ENCODE results near the gene PI4K2A.
A peak's percentile ranks its signal among the peaks of the same experiment; 100 is the strongest.

The PI4K2A gene

DNA sequence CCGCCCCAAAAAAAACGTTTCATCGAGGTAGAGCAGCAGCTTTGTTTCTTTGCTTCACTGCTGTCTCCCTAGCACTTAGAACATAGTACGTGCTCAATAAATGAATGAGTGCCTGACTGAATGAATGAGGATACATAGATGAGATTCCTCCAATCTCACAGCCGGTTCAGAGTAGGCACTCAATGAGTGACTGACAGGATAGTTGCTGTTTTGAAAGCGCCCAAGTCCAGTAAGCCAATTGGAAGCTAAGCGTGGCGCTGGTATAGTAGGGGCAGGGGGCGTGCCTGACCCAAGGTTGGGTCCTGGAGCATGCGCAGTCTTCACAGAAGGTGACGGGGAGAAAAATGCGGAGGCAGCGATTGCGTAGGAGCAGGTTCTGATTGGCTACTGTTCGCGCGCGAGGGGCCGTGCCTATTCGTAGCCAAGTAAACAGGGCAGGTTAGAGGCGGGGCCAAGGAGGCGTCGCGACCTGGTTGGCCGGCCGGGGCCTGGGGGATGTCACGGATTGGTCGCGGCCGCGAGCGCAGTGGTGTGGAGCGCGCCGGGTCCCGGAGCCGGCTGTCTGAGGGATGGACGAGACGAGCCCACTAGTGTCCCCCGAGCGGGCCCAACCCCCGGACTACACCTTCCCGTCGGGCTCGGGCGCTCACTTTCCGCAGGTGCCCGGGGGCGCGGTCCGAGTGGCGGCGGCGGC is at the start of gene PI4K2A:
Gene PI4K2A, plus strand, starts transcription at position 498 of the 694 bp plus-strand sequence. Its CDS starts 72 bp downstream, at position 570.
- peak; percentile 99 for DNase-seq

DNA sequence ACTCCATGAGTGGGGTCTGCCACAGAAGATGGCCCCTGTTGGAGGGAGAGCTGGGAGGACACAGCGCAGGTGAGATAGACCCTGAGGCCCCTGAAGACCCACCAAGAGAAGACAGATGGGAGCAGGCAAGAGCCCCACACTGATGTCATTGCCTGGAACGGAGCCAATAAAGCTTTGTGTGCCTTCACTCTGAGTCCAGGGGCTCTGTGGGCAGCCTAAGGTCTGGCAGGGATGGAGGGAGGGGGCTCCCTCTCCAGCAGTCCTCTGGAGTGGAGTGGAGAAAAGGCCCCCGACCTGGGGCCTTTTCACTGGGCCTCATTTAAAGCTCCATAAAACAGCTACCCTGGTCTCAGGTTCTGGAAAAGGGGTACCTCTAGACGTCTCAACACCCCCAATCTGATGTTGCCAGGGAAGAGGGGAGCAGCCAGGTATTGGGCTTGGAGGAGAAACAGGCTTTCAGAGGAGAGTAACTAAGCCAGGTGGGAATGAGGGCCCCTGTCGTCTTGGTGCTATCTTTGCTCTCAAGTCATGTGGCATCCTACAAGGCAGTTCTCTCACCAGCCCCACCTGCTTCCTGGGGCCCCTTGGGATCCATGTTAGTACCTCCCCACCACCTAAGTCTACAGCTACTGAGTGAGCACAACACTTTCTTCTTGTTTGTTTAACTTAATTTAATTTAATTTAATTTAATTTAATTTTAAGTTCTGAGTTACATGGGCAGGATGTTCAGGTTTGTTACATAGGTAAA is 49.5 kb upstream of the PI4K2A start:
- no peak for DNase-seq

DNA sequence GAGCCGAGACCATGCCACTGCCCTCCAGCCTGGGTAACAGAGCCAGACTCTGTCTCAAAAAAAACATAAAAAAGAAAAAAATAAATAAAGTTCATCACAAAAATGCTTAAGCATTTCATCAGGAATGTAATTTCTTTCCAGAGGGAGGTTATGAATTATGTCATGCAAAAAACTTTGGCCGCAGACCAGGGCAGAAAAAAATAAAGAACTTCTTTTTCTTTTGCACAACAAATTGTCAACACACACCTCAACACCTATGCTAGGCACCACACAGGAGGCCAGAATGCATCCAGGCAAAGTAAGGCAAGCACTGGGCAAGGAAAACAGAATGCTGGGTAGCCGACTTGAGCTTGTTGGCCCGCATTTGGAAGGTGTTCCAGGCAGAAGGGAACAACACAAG is 47.0 kb upstream of the PI4K2A start:
- DNase-seq = peak; percentile 38

DNA sequence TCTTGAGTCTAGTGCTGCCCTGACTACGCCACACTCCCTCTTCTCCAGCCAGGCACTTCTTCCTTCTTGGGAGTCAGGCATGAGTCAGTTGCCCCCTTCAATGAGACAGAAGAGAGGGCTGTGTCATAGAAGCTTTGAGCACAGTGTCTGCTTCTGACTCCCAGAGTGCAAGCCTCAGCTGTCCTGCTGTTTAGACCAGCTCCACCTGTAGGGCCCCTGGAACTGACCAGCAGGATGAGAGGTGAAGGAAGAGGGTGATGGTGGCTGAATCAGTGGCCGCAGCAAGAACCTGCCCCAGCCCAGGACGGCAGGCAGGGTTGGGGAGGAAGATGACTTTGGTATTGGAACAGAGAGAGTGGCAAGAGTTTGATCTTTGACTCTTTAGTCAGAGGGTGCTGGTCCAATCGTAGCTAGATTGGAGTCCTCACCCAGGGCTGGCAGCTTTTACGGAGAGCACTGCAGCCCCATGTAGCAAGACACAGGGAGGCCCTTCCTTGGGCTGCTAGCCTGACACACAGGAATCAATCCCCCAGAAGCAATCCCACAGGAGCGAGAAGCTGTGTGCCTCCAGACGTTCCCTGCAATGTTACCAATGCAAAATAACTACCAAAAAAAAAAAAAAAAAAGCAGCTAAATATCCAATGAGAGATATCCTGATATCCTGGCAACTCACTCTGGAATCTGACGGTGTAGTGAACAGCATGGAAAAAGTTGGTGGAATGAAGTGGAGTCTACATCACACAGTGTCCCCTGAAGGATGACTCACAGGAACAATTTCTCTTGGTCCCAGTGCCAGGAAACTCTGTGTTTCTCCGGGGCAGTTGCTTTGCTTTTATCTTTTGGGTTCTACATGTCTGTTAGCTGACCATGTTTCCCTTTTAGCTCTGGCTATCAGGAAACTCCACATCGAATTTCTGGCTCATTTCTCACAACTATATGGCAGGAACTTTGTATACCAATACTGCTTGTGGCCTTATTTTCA is 44.1 kb upstream of the PI4K2A start:
- DNase-seq = peak; percentile 86

DNA sequence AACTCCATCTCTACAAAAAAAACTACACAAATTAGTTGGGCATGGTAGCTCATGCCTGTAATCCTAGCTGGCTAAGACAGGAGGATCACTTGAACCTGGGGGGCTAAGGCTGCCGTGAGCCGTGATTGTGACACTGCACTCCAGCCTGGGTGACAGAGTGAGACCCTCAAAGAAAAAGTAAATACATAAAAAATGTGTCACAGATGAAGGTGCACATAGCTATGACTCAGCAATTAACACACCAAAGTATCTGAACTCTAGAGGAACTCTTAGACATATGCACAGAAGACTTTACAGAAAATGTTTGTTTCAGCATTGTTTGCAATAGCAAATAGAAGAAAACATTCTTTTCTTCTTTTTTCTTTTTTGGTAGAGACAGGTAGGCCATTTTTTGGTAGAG is 42.7 kb upstream of the PI4K2A start:
- no peak for DNase-seq

DNA sequence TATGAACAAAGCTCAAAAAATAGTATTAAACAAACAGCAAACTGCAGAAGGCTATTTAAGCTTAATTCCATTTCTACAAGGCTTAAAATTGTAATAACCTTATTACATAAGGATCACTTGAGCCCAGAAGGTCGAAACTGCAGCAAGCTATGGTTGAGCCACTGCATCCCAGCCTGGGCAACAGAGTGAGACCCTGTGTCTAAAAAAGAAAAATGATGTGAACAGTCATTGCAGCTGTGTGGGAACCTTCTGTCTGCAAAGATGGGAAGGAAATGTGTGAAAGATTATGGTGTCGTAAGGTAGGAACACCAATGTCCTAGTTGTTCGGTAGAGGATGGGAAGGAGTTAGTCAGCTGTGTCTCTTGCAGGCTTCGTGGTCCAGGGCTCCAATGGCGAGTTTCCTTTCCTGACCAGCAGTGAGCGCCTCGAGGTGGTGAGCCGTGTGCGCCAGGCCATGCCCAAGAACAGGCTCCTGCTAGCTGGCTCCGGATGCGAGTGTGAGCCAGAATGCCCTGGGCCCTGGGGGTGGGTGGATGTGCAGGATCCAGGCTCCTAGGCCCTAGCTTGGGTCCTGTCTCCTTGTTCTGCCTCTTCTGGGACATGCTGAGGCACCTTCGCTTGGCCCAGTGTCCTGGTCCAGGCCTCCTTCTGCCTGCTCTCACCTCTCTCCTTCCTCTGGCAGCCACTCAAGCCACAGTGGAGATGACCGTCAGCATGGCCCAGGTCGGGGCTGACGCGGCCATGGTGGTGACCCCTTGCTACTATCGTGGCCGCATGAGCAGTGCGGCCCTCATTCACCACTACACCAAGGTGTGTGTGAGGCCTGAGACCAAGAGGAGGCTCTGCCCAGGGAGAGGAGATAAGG is 41.8 kb upstream of the PI4K2A start:
- DNase-seq = no peak

DNA sequence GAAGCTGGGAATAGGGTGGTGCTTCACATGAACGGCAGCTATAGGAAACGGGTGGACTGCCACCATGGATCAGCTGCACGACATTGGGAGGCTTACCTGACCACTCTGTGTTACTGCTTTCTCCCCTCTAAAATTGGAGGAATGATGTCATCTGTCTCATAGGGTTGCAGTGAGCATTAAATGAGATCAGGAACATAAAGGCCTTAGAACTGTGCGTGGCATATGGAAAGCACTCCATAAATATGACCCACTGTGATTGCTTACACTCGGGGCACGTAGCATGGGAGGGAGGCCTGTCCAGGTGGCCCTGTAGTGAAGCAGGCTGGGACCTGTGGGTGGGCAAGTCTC is 41.2 kb upstream of the PI4K2A start:
- DNase-seq = no peak

DNA sequence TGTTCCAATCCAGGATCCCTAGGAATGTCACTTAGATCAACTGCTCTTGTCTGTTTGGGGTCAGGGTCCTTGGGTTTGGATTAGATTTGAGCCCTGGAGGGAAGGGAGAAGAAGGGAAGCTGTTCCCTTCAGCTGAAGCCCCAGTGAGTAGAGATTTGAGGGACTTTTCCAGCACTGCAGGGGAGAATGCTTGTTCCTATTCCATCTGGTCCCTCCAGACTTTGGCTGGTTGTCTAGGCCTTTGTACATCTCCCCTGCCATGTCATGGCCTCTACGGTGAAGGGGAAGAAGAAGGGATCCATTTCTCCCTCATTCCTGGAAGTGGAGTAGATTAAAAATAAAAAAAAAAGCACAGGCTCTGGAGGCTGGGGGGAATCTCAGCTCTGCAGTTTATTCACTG is 39.9 kb upstream of the PI4K2A start:
- no peak for DNase-seq

DNA sequence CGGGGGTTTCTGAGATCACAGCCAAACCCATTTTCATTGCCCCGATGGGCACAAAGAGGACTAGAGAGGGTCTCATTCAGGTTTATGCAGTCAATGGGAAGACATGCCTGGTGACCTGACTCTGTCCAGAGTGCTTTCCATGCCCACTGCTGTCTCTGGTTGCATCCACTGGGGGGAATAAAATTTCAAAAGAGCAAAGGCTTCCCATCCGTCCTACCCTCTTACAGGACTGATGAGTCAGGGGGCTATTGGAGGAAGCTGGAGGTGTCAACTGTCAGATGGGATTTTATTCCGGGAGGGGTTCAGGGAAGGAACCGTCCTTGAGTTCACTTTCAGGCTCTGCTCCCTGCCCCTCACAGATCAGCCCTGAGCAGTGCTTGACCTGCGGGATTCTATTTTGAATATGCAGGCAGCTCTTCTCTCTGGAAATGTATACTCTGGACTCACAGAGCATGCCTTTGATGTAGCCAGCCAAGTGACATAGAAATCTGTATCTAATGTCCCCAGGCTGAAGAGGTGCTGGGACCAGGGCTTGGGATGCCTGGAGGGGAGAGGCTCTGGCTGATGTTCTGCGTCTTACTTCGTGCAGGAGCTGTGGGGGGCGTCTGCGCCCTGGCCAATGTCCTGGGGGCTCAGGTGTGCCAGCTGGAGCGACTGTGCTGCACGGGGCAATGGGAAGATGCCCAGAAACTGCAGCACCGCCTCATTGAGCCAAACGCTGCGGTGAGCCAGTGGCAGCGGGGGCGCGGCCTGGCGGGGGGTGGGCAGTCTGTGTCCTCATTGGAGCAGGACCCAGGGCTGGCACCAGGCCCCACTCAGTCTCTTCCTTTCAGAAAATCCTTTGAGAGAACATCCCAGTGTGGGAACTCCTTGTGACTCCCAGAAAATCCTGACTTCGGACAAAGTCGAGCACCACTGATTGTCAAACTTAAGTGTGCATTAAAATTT is 38.9 kb upstream of the PI4K2A start:
- DNase-seq = no peak

DNA sequence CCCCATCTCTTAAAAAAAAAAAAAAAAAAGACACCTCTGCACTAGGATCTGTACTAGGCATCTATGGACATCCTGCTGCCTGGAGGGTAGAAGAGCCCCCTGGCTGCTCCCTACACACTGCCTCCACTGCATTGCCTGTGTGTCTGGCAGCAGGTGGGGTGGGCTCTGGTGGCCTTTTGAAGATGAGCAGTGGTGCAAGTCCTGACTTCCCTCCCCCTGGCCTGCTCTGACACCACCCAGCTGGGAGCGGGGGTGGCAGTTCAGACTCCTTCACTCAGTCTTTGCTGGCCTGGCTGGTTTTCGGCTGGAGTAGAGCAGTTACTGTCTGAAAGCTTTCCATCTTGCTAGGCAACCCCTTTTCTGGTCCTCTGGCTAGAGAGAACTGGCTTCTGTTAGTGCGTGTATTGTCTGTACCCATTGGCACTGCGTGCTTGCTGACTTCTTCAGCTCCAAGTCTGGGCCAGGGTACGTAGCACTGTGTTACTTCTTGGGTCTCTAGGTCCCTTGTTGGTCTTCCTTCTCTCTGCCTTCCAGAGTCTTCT is 33.3 kb upstream of the PI4K2A start:
- DNase-seq = no peak

DNA sequence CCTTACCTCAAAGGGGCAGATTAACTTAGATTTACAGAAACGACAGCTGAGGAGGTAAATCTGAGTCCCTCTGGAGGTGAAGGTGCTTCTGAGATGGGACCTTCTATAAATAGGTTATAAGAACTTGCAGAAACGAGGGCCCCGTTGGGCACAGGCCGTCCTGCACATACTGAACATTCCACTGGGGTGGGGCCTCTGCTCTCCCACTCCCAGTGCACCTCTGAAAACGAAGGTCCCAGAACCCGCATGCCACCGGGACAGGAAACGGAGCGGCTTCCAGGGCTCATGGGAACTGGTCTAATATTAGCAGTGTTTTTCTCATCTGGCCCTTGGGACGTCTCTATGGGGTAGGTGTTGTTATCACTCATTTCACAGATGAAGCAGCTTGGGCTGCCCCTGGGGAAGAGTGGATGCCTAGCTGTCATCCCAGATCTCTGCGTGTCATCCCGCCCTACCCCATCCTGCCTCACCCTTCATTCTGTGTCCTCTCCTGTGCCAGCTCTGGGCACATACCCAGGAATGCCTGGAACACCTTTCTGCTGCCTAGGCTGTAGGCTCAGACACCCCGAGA is 31.4 kb upstream of the PI4K2A start:
- no peak for DNase-seq

DNA sequence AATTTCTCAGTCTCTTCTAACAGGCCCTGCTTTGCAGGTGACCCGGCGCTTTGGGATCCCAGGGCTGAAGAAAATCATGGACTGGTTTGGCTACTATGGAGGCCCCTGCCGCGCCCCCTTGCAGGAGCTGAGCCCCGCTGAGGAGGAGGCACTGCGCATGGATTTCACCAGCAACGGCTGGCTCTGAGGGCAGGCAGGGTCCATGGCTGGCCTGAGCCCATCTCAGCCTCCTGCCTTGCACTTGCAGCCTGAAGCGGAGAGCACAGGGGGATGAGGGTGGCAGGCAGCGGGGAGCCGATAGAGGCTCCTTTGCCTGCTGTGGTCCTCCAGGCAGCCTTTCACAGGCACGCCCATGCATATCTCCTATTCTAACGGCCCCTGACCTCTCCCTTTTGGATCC is 29.0 kb upstream of the PI4K2A start:
- no peak for DNase-seq

DNA sequence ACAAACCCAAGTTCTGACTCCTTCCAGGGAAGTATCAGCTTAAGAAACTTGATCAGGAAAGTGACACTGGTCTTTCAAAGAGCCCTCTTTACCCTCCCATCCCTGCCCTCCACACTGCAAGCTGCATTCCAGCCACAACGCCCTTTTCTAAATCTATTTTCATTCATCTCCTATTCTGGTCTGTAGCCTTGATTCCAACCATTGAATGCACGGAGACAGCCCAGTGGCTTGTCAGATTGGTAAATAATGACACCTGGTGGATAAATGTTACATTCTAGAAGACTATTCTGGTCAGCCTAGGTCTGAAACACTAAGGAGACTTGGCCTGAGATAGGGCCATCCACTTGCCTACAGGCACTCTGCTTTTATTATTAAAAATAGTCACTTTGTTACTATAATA is 28.1 kb upstream of the PI4K2A start:
- DNase-seq = peak; percentile 50

DNA sequence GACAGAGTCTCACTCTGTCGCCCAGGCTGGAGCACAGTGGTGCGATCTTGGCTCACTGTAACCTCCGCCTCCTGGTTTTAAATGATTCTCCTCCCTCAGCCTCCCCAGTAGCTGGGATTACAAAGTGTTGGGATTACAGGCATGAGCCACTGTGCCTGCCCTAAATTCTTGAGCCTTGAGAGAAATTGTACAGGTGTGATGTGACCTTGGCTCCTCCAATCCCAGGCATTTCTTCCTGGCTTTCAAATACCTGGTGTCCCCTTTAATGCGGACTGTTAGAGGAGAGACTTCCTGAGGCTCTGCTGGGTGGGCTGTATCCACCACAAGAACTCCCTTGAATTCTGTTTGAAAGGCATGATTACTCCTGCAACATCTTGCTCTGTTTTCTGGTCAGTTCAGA is 22.2 kb upstream of the PI4K2A start:
- DNase-seq = no peak

DNA sequence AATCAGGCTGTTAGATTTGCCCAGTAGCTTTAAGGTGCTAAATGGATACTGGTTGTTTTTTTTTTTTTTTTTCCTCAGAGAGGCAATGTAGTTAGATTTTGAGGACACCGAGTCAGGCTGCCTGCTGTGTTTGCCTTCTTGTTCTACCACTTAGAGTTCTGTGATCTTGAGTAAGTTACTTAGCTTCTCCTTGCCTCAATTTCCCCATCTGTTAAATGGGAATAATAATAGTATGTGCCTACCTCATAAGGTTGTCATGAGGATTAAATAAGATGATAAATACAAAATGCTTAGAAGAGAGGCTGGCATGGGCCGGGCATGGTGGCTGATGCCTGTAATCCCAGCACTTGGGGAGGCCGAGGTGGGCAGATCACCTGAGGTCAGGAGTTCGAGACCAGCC is 21.7 kb upstream of the PI4K2A start:
- no peak for DNase-seq

DNA sequence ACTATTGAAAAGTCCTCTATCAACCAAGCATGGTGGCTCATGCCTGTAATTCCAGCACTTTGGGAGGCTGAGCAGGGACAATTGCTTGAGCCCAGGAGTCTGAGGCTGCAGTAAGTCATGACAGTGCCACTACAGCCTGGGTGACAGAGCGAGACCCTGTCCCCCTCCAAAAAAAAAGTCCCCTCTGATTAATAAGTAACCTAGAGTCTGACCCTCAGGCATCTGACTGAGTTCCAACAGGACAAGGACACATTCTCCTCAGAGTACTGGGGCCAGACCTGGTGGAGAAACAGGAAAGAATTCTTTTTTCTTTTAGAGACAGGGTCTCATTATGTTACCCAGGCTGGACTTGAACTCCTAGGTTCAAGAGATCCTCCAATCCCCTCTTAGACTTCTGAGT is 17.2 kb upstream of the PI4K2A start:
- no peak for DNase-seq

DNA sequence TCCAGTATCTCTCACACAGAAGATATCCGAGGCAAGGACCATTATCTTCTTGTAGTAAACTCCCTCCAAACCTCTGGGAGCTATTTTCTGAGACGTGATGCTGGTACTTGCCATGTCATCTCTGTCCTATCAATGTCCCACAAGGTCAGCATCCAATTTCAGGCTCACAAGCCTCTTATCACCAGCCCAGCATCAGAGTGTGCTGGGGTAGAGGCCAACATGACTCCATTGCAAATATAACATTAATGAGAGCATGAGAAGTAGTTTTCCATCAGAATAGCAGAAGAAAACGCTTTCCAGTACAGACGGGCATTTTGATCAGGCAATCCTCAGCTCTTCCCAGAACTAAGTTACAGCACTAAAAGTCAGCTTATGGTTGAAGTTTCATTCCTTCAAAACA is 12.7 kb upstream of the PI4K2A start:
- no peak for DNase-seq

DNA sequence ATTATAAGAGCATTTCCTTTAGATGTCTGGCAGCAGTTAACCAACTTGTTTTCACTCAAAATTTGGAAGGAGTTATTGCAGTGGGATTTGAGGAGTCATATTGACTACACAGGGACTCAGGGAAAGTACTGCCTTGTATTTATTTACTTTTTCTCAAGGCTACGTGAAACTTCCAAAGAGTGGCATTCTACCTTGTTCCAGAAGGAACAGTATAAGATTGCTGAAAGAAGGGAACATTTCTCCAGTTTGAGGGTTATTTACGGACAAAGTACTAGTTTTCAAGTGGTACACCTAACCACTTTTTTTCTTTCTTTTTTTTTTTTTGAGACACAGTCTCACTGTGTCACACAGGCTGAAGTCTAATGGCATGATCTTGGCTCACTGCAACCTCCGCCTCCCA is 12.2 kb upstream of the PI4K2A start:
- DNase-seq = no peak

DNA sequence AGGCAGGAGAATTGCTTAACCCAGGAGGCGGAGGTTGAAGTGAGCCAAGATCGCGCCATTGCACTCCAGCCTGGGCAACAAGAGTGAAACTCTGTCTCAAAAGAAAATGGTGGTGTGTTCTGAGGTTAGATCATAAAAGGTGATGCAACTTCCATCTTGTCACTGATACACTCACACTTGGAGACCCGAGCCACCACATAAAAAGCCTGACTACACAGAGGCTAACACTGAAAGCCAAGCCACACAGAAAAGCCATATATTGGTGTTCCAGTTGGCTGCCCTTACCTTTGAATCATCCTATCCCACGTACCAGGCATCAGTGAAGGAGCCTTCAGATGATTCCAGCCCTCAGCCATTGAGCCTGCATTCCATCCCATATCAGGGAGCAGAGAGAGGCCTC is 11.2 kb upstream of the PI4K2A start:
- DNase-seq = no peak

DNA sequence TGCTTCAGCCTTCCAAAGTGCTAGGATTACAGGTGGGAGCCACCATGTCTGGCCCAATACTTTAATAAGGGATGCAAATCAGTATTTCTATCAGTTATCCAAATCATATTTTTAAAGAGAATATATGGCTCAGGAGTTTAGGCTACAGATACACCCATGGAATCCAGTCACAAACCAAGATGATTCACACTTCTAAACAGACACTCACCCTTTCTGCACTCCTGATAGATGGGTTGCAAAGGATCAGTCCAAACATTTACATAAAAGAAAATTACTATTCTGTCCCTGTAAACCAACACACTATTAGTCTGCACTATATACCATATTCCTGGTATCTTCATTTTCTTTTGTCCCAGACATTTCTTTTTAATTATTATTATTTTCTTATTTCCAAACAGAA is 9.4 kb upstream of the PI4K2A start:
- DNase-seq = peak; percentile 16
